Nephron (organoid): ENCODE measurements around the gene MAN2A1.

Experiments
- H3K27ac Mint-ChIP-seq, 3 experiments: 2 replicates each; pipeline ENCODE4 v1.8.0; 2020; ENCODE audit warnings: mixed read lengths in 3 of 3, mild to moderate bottlenecking in 2 of 3, moderate library complexity in 1 of 3
- H3K27me3 Mint-ChIP-seq: 2 replicates; pipeline ENCODE4 v1.8.0; 2021; ENCODE audit warnings: low read depth, mild to moderate bottlenecking, moderate library complexity, mixed read lengths
- H3K36me3 Mint-ChIP-seq: 2 replicates; pipeline ENCODE4 v1.8.0; 2020; ENCODE audit warnings: low read depth, mixed read lengths
- H3K4me1 Mint-ChIP-seq: 2 replicates; pipeline ENCODE4 v1.8.0; 2020; ENCODE audit warnings: mixed read lengths
- H3K4me3 Mint-ChIP-seq, 3 experiments: 2 replicates each; pipeline ENCODE4 v1.8.0; 2020; ENCODE audit warnings: mild to moderate bottlenecking in 3 of 3, mixed read lengths in 3 of 3, moderate library complexity in 2 of 3
- H3K9me3 Mint-ChIP-seq: 2 replicates; pipeline ENCODE4 v1.8.0; 2020; ENCODE audit warnings: mixed read lengths
- CTCF ChIP-seq, 3 experiments: fragments of 200-600 bp; sonication (generic); IDR thresholded peaks; one replicate each; pipeline ENCODE4 v1.5.0; 2021; ENCODE audit warnings: antibody characterized with exemption in 3 of 3; ENCODE audit not compliant: unreplicated experiment in 3 of 3

MAN2A1 gene

GRCh38 chr5:109786206-109786855, 96.6 kb downstream of the MAN2A1 start:
- Mint-ChIP-seq H3K27me3 (no peaks in the 10 kb centered on the region), H3K27ac (no peak overlapping the region), H3K36me3 (peaks cover 46% of the 10 kb centered on the region), H3K4me3 (no peak overlapping the region), H3K9me3 (no peaks in the 10 kb centered on the region), H3K4me1 (no peaks in the 10 kb centered on the region)
- no peak for TF ChIP-seq CTCF (IDR thresholded peaks at IDR 0.05; ENCODE audit: unreplicated experiment in 3 of 3)

GRCh38 chr5:109788596-109788995, 98.9 kb downstream of the MAN2A1 start:
- Mint-ChIP-seq H3K9me3 (peaks cover 5% of the 10 kb centered on the region), H3K27me3 (no peaks in the 10 kb centered on the region), H3K27ac (no peak overlapping the region), H3K4me3 (no peak overlapping the region), H3K36me3 (peaks cover 65% of the 10 kb centered on the region), H3K4me1 (no peaks in the 10 kb centered on the region)
- no peak for TF ChIP-seq CTCF (IDR thresholded peaks at IDR 0.05; ENCODE audit: unreplicated experiment in 3 of 3)

GRCh38 chr5:109792613-109793012, 102.9 kb downstream of the MAN2A1 start:
- Mint-ChIP-seq H3K27ac (no peak overlapping the region), H3K4me1 (no peaks in the 10 kb centered on the region), H3K9me3 (peaks cover 5% of the 10 kb centered on the region), H3K27me3 (no peaks in the 10 kb centered on the region), H3K36me3 (peaks cover 76% of the 10 kb centered on the region), H3K4me3 (no peak overlapping the region)
- TF ChIP-seq CTCF (IDR thresholded peaks at IDR 0.05; ENCODE audit: unreplicated experiment in 3 of 3): no peak

GRCh38 chr5:109803854-109804253, 114.1 kb downstream of the MAN2A1 start:
- Mint-ChIP-seq H3K27ac (peak overlapping the region; percentile 63 to 89 (median 63)), H3K36me3 (peaks cover 23% of the 10 kb centered on the region), H3K9me3 (no peaks in the 10 kb centered on the region), H3K27me3 (no peaks in the 10 kb centered on the region), H3K4me3 (no peak overlapping the region), H3K4me1 (peaks cover 6% of the 10 kb centered on the region)
- TF ChIP-seq CTCF (IDR thresholded peaks at IDR 0.05; ENCODE audit: unreplicated experiment in 3 of 3): no peak

GRCh38 chr5:109805472-109805871, 115.7 kb downstream of the MAN2A1 start:
- TF ChIP-seq CTCF (IDR thresholded peaks at IDR 0.05; ENCODE audit: unreplicated experiment in 3 of 3): no peak
- Mint-ChIP-seq H3K36me3 (peaks cover 33% of the 10 kb centered on the region), H3K9me3 (peaks cover 4% of the 10 kb centered on the region), H3K27ac (peak overlapping the region; percentile 71 to 93 (median 92)), H3K4me1 (peaks cover 6% of the 10 kb centered on the region), H3K4me3 (peak overlapping the region in 1 of 3 experiments; percentile 19), H3K27me3 (no peaks in the 10 kb centered on the region)

- Mint-ChIP-seq H3K36me3 (peaks cover 35% of the 10 kb centered on the region), H3K27me3 (no peaks in the 10 kb centered on the region), H3K4me3 (no peak overlapping the region), H3K4me1 (peaks cover 6% of the 10 kb centered on the region), H3K9me3 (peaks cover 4% of the 10 kb centered on the region), H3K27ac (peak overlapping the region; percentile 71 to 93 (median 92))
- no peak for TF ChIP-seq CTCF (IDR thresholded peaks at IDR 0.05; ENCODE audit: unreplicated experiment in 3 of 3)
Observed at GRCh38 chr5:109805883-109806282, 116.2 kb downstream of the MAN2A1 start.
